HG03039 (cell line): ENCODE data around the gene MRPL44.
A peak's percentile ranks its signal among the peaks of the same experiment; 100 is the strongest.

Experiments
- ATAC-seq: cut with Tn5 transposase; IDR thresholded peaks from one replicate; pipeline ENCODE4 v1.9.1; 2021; ENCODE audit warnings: mild to moderate bottlenecking, moderate library complexity; ENCODE audit not compliant: unreplicated experiment

The MRPL44 gene

DNA sequence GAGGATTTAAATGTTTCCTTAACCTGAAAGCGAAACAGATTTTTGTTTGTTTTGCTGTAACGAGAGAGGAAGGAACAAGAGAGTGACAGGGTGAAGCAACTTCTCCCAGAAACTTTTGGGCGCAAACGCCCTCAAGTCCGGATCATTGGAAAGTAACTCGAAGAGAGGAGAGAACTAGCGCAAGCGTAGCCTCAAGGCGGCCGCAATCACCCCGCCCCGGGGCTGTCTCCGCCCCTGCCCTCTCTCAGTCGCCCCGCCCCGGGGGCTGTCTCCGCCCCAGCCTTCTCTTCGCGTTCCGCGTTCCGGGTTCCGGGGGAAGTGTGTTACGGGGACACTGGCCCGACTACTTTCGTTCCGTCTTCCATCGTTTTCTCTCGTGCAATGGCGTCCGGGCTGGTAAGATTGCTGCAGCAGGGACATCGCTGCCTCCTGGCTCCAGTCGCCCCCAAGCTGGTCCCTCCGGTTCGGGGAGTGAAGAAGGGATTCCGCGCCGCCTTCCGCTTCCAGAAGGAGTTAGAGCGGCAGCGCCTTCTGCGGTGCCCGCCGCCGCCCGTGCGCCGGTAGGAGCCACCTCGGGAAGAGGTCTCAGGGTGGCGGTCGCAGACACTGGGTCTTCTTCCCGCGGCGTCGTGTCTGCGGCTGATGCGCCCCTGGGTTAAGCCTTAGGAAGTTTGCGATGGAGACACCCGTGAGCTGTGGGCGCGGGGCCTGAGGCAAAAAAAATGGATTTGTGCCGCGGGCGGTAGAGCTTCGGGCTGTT is at the start of gene MRPL44:
MRPL44 (plus strand) TSS at position 372 of the 760 bp plus-strand sequence; CDS start at position 382, 10 bp downstream.
- peak; percentile 88 for ATAC-seq

DNA sequence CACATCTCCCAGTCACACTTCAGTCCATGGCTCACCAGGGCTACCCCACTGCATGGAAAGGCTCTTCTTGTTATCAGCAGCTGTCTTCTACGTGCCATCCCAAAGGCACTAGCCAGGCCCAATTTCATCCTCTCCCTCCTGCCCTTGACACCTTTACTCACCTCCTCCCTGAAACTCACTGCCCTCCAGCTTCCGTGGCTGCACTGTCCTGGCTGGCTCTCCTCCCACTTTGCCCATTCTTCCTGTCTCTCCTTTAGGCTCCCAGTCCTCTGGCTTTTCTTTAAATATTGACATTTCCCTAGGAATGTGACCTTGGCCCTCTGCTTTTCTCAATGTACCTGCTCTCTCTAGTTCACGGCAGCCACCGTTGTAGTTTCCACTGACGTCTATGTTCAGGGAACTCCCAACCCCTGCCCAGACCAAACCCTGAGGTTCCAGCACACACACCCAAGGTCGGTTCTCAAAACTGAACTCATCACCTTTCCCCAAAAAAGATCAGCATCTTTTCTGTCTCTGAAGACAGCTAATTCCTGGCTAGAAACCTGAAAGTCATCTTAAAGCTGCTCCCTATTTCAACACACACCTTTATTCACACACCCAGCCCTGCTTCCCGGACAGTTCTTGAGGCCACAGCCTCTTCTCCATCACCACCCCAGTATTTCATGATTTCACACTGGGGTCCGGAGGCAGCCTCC is 48.8 kb upstream of the MRPL44 start:
- ATAC-seq: no peak

DNA sequence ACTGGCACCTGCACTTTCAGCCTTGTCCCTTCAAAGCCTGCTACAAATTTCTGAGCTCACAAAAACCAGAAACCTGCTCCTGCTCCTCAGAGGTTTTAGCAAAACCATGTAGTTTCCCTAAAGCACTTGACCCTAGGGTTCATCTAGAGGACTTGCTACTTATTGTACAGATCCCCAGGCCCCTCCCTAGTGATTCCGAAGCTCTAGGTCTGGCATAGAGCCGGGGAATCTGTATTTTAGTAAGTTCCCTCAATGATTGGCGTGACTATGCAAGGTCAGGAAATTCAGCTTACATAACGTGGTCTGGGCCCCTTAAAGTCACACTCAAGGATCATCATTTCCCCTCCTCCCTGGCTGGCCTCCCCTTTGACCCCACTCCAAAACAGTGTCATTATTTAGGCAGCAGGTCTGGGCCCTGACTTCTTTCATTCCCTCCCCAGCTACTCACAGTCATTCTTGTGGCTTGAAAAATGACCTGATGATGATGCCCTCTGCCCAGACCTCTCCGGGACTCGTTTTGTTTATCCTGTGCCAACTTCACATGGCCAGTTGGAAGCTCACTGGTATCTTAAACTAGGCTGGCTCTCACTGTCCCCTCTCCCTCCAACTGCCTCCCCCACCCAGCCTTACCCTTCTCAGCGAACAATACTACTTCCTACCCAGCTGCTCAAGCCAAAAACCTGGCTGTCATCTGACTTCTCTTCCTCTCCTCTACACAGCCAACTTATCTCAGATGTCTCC is 48.1 kb upstream of the MRPL44 start:
- no peak for ATAC-seq

DNA sequence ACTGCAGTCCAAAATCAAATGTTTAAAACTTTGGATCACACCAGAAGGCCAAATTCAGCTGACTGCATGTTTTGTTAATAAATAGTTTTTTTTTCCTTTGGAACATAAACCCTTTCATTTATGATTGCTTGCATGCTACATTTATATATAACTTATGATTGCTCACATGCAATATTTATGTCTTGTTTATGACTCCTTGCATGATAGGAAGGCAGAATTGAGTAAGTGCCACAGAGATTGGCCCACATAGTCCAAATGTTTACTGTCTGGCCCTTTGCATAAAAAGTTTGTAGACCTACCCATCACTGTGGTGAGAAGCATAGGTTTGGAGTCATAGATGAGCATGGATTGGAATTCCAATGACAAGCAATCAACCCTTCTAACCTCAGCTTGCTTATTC is 42.9 kb upstream of the MRPL44 start:
- no peak for ATAC-seq

DNA sequence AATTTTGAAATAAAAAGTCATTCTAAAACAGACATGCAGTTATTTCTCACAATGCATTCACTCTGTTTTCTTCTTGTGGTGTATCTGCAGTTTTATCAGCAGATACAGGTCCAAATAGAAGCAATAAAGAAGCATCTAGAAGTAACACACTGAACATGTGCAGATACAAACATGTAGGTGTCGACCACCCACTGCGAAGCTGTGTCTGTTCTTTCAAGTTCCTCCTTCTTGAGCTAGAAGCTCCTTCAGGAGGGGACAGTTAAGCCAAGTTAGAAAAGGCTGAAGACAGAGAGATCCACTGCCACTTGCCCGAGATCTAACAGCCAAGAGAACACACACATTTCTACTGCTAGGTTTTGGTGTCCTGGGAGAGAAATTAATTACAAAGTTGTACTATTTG is 42.2 kb upstream of the MRPL44 start:
- no peak for ATAC-seq

DNA sequence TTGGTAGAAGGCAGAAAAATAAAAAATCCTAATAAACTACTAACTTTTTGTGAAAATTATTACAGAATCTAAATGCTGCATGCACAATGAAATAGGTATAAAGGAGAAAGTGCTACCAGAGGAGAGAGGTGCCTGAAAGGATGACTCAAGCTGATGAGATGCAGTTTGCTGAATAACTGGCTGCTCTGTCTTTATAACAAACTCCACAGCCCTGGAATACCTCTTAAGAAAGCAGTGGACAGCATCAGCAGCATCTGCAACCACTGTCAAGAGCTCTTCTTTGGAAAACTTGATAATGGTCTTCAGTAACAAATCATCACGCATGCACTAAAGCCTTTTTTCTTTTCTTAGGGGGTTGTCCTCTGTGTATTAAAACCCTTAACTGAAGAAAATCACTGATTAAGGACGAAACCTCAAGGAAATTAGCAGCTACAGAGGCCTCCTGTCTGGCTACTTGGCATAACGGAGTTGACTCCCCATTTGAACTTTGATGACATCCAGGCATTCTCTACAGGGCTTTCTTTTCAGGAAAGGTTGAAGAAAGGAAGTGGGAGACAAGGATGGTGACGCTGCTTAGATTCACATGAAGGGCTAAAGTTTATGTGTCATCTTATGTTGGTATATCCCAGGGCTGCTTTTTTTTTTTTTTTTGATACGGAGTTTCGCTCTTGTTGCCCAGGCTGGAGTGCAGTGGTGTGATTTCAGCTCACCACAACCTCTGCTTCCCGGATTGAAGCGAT is 40.9 kb upstream of the MRPL44 start:
- ATAC-seq: no peak

DNA sequence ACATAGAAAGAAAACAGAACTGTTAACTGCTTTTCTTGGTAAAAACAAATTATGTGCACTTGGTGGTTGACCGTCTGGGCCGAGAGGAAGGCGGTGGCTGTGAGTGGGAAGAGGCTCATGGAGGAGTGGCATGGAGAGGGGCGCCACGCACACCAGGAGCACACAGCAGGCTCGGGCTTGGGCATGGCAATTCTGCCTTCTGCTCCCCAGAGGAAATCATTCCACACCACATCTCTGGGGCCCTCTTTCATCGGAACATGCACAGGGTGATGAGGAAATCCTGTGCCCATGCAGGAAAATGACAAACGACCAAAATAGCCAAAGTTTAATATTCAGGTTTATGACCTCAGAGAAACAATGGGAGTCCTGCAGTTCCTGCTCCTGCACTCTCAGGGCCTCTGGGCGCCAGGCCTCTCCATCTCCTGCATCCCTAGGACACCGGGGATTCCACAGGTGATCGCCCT is 38.6 kb upstream of the MRPL44 start:
- ATAC-seq: no peak

DNA sequence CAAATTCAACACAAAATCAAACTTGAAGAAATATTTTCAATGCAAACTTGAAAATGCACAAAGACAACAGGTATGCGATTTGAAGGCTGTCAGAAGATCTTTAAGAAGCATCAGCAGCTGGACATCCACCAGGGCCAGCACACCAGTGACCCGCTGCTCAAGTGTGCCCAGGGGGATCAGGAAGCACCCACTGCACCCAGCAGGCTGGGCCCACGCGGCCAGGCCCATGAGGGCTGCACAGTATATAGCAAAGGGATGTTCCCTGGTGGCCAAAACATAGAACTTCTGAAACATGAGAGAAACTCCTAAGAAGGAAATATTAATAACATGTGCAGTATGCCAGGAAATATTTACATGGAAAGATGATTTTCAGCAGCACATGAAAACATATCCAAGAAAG is 37.2 kb upstream of the MRPL44 start:
- no peak for ATAC-seq

DNA sequence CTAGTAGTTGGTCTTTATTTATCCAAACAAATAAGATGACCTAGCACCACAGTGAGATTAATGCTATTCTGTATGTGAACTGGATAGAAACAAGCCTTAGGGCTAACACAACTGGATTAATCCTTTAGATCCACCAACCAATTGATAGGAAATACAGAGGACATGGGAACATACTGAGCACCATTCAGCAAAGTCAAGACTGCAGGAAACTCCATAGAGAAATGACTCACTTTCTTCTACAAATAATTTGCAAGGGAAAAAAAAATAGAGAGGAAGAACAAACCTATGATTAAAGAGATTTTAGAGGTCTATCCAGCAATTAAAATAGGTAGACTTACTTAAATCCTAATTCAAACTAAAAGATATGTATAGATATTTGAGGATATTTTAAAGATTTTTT is 36.1 kb upstream of the MRPL44 start:
- ATAC-seq: no peak

DNA sequence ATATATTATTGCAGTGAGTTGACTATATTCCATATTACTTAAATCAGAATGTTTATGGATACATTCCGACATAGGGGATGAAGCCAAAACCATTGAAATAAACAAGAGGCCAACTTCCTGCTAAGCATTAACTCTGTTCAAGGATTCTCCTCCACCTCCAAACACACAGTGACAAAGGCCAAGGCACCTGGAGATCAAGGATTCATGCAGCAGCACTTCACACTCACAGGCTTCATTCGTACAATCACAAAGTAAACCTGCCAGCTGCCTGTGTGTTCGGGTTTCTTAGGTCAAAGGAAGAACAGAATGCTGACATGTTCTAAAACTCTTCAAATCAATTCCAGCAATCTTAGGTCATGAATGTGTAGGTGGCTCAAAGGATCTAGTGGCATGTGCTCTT is 35.0 kb upstream of the MRPL44 start:
- no peak for ATAC-seq

DNA sequence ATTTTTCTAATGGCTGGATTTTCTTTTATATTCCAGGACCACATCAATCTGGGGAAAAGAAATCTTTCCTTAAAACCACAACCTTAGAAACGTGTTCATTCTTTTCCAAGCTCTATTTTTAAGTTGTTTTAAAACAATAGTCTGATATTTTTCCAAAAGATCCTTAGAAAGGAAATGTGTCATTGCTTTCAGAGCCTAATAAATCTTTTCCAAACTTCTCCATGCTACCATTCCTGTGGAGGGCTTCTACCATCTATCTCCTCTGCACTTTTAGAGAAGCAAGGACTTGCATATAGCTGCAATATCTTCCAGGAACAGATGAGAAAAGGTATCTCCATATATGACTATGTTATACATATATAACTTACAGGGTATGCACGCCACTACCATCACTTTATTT is 33.3 kb upstream of the MRPL44 start:
- ATAC-seq: no peak

DNA sequence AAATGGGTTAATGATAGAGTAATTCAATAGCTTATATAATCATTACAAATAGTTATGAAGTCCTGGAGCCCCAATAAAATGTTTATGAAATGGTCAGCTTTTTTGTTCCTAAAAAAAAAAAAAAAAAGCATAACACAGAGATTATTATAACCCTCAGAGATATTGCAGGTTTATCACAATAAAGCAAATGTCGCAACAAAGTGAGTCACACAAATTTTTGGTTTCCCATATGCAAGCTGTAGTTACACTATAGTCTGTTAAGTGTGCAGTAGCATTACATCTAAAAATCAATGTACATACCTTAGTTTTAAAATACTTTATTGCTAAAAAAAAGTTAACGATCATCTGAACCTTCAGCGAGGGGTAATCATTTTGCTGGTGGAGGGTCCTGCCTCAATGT is 32.2 kb upstream of the MRPL44 start:
- ATAC-seq: no peak

DNA sequence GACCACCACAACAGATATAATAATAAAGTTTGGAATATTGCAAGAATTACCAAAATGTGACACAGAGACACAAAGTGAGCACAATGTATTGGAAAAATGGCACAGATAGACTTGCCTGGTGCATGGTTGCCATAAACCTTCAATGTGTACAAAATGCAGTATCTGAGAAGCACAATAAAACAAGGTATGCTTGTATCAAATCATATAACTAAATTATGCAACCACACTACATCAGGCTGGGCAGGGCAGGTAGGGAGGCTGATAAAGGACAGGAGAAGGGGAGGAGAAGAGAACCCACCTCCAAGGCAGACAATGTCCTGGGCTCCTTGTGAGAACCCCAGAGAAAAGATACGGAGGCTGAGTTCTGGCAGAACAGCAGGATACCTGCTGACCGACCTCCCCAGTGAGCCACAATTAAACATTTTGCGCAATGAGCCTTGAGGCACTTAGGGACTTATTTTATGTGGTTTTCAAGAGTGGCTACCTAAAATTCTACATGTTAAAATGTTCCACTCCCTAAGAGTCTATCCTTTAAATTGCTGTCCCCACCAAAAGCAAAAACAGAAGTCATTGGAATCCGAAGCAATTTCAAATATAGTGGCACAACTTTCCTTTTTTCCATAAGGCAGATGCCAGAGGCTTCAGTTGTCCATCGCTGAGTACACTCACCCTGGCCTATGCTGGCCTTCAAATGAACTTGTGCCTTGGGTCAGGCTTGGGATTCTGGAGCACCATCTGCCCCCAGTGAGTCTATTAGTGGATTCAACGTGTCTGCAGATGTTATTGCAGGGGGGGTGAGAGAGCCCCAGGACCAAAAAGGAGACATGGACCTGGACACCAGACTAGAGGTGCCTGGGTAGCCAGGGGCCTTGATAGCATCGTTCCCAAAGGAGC is 28.9 kb upstream of the MRPL44 start:
- no peak for ATAC-seq

DNA sequence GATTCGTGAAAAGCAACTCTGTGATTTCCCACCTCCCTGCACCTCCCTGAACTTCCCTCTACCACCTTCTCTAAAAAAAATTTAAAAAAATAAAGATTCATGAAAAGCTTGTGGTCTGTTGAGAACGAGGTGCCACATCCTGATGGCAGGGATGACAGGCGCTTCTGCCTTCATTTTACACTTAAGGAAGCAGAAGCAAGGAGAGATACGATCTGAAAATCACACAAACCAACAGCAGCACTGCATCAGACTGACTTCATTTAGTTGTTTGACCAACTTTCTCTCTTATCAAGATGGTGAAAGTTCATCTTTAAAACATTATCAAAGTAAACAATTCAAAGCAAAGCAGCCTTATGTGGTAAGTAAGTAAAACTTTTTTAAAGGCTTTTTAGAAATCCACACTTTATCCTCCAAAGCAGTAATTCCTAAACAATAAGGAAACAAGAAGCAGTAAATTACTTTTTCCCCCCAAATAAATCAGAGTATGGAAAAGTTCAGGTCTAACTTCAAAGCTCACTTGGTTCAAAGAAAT is 27.6 kb upstream of the MRPL44 start:
- ATAC-seq: no peak

DNA sequence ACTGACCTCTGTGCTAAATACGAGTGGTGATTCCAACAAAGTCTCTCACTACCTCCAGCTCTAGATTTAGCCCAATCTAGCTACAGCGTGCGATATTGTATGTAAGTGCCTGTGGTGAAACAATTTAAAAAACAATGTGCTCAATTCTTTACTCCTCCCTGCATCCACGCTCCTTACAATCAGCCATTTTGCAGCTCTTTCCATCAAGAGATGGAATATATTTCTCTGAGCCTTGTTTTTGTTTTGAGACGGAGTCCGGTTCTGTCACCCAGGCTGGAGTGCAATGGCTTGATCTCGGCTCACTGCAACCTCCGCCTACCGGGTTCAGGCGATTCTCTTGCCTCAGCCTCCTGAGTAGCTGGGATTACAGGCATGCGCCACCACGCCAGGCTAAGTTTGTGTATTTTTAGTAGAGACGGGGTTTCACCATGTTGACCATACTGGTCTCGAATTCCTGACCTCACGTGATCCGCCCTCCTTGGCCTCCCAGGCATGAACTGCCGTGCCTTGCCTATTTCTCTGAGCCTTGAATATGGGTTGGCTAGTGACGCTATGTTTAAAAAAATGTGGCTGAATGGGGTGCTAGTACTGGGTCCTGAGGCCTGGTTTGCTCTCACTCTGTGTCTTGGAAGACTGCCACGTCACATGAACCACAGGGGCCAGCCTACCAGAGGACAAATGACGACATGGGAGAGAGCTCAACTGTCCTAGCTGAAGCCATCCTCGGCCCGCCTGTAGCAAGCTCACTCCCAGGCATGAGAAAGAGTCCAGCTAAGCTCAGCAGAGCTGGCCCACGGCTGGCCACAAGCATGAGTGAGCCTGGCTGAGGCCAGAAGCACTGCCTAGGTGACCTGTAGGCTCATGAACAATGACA is 26.9 kb upstream of the MRPL44 start:
- no peak for ATAC-seq

DNA sequence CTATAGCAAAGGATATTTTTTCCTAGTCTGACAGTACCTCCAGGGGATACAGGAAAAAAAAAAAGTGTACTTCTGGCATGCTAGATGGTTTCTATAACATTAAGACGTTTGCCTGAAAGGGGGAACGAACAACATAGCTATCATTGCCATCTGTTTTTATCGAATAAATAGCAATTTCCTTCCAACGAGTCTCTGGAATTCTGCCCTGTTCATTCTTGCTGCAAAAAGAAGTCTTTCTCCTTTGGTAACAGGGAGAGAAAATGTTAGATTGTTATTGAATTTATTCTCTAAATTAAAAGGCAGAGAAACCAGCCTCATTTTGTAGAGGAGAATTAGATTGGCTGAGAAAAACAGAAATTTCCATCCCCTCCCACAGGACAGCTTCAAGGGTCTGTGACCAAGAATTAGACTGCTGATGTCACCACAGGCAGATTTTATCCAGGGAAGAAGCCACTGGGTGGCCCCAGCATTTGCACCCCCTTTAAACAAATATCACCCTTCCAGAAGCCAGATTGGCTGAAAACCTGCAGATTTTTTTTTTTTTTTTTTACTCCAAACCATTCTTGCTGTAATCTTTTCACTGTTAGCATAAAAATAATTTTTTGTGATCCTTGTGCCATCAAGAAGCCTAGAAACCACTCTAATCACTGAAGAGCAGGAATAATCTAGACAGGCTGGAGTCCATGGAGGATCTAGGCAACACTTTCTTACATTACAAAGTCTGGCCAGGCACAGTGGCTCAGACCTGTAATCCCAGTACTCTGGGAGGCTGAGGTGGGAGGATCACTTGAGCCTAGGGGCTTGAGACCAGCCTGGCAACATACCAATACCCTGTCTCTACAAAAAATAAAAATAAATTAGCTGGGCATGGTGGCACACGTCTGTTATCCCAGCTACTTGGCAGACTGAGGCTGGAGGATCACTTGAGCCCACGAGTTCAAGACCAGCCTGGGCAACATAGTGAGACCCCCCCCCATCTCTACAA is 24.2 kb upstream of the MRPL44 start:
- no peak for ATAC-seq

DNA sequence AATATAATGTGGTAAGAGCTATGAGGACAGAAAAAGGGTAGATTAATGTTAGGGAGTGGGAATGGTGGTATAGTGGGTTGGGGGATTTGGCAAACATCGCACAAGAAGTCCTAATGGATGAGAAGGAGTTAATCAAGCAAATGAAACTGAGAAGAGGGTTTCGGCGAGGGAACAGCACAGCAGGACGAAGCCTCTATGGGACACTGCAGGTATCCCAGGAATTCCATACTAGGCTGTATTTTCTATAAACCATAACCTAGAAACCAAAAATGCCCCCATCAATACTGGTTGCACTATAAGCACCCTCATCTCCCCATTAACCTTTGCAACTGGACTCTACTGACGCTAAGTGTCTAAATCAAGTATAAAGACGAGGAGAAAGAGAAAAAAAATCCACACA is 22.4 kb upstream of the MRPL44 start:
- ATAC-seq: no peak
